Measurements from ENCODE around the gene LRP1.

LRP1 gene

GRCh38 chr12:57235017-57235727 is 106.9 kb downstream of the LRP1 start:
- no peak for DNase-seq (ENCODE audit: low read depth in 2 of 2)

- no peak for DNase-seq (ENCODE audit: low read depth in 2 of 2)
These were observed 107.4 kb downstream of the LRP1 start for GRCh38 chr12:57235728-57236131.

DNA sequence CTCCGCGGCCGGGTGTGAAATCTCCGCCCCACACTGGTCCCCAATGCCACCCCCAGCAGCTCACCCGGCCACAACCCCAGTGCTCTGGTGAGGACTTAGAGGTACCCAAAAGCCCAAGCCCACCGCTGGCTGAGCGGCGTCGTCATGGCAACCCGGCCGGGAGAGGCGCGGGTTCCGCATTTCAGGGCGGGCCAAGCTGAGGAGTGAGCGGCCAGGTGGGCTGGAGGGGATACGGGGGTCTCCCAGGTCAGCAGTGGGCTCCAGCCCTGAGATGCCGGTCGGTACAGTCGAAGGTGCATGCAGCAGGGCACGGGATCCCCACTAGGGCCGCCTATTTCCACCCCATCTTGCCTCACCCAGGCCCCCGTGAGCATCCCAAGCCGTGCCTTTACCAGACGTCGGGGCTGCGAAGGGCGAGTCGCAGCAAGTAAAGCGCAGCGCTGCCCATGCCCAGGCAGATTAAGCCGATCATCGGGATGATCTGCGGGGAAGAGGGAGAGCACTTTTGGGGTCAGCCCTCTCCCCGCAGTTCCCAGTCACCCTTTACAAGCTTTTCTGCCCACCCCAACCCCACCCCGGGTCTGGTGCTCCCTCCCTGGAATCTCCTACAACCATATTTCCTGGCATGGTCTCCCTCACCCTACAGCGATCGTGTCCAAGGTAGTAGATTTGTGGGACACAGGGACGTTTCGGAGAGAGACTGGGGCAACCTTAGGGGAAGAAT is 108.1 kb downstream of the LRP1 start:
- no peak for DNase-seq (ENCODE audit: low read depth in 2 of 2)

DNA sequence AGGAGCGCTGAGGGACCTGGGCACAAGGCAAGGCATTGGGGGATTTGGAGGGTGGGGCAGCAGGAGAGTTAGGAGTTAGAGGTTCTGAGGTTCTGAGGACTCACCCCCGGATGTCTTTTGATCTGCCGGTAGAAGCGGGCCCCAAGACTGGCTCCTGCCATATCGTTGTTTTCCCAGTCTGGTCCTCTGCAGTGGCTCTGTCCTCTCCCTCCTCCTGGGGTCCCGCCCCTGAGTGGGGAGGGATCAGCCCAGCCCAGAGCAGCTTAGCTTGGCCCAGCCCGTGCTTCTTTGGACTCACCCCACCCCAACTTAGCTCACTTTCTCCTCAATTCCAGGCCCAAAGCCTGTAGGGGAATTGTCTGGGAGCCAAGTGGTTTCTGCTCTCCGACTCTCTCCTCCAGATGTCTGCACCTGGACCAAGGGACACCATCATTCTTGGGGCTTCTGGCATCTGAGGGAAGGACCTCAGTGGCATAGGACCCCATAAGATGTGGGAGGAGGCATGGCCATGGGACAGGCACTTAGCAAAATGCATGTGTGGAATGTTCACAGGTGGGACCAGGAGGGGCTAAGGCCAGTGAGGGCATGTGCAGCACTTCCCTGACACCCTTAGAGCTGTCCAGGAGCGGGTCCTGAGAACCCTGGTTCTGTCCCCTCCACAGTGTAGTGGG is 108.8 kb downstream of the LRP1 start:
- no peak for DNase-seq (ENCODE audit: low read depth in 2 of 2)

DNA sequence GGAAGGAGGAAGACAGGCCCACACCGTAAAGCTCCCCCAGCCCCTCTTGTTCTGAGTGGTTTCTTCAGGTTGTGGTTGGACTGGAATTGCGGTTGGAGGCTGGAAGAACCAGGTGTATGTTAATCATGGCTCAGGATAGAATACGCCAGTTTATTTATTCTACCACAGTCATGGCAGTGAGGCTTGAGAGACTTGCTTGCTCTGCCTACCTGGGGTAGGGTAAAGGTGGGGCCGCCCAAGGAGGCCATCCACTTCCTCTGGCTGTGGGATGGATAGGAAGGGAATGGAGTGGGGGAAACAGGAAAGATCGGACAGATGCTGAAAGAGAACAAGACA is 109.3 kb downstream of the LRP1 start:
- no peak for DNase-seq (ENCODE audit: low read depth in 2 of 2)

- no peak for DNase-seq (ENCODE audit: low read depth in 2 of 2)
These were observed 109.9 kb downstream of the LRP1 start for GRCh38 chr12:57237932-57238853.

DNA sequence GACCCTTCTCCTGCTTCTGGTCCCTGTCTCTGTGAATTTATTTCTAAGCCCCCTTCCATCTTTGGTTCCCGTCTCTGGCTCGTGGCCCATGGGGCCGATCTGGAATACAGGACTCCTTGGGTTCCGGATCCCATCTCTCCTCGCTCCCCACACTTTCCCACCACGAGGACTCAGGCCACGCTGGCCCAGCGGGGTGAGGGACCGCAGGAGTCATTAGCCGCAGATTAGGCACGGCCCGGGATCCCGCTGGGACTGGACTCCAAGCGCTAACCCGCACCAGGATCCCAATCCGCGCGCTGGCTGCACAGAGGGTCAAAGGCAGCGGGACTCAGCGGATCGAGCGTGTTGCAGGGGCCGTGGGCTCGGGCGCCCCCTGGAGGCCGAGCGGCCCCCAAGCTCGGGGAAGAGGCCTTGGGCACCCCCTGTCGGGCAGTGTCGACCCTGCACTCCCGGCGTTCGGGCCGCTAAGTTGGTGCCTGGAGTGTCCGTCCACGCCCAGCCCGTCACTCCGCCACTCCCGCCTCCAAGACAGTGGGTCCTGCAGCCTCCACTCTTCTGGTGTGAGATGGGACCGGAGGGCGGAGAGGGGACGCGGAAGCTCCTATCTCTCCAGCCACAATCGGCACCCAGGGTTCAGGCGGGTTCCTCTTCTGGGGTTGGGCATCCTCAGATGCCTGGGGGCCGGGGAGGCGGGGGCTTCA is 110.7 kb downstream of the LRP1 start:
- peak; percentile 67 to 71 for DNase-seq (ENCODE audit: low read depth in 2 of 2)

DNA sequence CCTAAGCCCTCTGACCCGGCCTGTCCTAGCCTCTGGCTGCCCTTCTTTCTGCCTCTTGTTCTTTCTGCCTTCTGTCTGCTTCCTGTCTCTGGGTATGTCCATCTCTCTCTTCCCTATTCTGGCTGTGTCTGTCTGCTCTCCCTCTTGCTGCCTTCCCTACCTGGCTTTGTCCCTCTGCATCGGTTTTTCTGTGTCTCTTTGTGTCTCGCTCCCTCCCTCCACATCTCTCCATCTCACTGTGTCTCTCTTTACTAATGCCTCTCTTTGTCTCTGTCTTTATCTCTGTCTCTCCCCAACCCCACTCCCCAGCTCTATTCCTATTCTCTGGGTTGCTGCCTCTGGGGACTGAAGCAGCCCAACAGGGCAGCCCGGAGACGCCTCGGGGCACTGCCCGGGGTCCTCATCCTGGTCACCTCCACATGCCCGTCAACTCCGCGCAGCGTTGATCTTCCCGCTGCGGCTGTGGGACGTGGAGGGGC is 111.3 kb downstream of the LRP1 start:
- DNase-seq (ENCODE audit: low read depth in 2 of 2): no peak

DNA sequence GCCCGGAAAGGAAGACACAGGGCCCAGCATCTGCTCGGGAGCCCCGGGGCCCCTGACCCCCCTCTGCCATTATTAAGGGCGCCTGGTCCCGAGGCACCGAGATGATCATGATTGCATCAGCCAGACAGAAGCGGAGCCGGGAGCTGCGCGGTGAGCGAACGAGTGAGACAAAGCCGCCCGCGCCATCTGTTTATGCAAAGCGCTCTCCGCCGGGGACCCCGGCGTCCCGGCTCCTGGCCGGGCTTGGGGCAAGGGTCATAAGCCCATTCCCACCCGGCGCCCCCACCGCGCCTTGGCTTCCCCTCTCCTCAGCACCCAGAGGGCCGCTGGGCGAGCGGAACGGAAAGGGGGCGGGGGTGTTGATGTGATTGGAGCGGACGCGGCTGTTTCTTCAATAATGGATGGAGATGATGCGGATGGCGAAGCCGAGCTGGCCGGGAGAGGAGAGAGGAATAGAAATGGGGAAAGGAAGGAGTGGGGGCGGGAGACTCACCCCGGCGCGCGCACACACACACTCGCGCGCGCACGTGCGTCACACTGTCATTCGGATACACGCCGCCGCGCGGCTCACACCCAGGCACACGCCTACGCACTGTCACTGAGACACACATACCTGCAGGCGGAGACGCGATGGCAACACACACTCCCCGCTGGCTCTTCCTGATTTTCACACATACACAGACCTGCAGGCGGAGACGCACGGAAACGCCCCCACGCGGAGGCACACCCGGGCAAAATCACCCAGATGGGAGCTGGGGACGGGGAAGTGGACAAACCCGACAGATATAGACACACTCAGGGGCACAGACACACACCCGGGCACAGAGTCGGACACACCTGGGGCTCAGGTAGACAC is 112.0 kb downstream of the LRP1 start:
- peak; percentile 58 to 74 for DNase-seq (ENCODE audit: low read depth in 2 of 2)

DNA sequence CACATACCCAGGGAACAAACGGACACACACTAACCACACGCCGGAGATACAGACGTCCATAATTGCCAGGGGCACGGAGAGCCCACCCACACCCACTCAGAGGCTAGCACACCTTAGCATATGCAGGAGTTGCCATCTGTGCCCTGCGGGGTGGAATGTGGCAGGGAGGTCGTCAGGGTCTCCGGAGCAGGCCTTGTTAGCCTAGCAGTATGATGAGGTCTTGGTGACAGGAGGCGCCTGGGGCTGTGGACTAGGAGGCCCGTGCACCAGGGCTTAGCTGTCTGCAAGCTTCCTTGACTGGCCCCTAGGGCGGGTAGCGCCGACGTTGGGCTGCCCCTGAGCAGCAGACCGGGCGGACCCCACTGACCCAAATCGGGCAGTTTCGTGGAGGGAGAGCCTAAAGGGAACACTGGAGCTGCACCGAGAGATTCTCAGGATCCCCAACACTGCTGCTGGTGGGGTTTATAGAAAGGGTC is 112.7 kb downstream of the LRP1 start:
- DNase-seq (ENCODE audit: low read depth in 2 of 2): no peak

- no peak for DNase-seq (ENCODE audit: low read depth in 2 of 2)
These were observed 113.4 kb downstream of the LRP1 start for GRCh38 chr12:57241402-57242310.

DNA sequence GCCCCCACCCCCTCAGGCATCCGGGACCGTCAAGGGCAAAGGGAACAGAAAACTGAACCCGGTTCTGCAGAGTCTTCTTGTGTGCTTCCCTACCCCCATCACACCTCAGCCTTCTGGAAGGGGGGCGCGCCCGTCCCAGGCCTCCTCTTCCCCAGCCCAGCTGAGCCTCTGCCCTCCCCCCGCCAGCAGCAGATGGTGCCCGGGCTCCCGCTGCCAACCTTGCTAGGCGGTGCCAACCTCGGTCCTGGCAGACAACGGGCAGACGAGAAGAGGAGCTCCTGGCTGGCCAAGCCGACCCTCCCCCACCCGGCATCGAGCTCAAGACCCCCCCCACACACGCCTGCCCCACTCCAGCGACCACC is 114.0 kb downstream of the LRP1 start:
- DNase-seq (ENCODE audit: low read depth in 2 of 2): no peak

DNA sequence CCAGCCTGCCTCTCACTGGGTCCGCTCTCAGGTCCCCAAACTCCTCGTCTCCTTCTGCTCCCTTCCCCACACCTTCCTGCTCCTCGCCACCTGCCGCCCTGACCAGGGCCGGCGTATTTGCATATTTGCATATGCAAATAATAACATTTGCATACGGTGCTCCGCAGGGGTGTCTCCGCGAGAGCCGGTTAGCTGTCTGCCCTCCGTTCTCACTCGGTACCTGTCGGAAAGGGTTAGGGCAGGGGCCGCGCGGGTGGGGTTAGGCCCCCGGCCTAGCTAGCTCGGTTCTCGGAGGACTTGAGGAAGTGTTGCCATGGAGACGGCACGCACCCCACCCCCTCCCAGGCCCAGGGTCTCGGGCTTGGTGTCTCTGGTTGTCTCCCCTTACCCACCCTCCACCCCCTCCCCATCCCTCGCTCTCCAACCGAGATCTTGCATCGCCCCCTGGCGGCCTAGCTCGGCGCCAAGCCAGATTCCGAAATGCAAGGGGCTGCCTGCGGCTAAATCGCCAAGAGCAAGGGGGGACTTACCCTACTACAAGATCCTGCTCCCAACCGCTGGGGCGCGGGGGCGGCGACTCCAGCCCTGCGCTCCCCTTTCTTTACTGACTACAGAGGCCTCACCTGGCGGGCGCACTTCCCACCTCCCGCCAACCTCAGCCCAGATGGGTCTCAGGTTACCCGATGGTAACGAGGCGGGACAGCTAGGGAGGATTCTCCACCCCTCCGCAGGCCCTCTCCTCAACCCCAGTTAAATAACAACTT is 114.6 kb downstream of the LRP1 start:
- DNase-seq (ENCODE audit: low read depth in 2 of 2): no peak

GRCh38 chr12:57243521-57244311 is 115.4 kb downstream of the LRP1 start:
- peak; percentile 58 for DNase-seq (ENCODE audit: low read depth in 2 of 2)

GRCh38 chr12:57244312-57244696 is 116.0 kb downstream of the LRP1 start:
- DNase-seq (ENCODE audit: low read depth in 2 of 2): no peak

GRCh38 chr12:57247041-57247440 is 118.8 kb downstream of the LRP1 start:
- no peak for DNase-seq (ENCODE audit: low read depth in 2 of 2)

DNA sequence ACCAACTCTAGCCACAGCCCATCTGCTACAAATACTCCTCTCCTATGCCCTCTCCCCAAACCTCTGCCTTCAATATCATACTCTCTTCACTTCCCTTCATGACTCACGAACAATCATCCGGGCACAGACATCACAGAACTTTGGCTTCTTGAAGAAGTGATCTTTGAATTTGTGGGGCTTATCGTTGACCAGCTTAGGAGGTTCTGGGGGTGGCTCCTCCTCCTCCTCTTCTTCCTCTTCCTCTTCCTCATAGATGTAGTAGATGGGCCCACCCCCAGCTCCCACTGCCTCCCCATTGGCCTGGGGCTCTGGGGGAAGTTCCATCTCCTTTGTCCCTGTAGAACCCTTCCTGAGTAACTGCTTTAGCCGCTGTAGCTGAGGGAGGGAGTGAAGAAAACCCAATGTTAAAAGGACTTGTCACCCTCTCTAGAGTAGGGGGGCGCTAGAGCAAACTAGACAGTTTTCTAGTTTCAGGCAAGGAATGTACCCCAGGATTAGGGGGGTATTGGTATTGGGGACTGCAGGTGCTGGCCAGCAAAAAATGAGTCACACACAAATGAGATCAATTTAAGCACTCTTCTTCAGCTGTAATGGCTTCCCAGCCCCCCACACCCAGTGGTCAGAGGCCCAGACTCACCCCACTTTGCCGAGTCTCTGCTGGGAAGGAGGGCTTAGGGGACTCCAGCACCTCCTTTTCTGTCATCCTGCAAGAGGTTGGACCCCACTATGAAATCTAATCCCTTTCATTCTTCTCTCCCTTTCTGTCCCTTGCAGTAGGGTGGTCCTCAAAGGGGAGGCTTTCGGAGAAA is 120.9 kb downstream of the LRP1 start:
- no peak for DNase-seq (ENCODE audit: low read depth in 2 of 2)

All from activated CD8-positive, alpha-beta memory T cell treated with anti-CD3 and anti-CD28 coated beads for 4 hours (primary cell).